GM12878 (cell line): ENCODE measurements around the gene SLC38A1. TPM values are rescaled to one million over a fixed set of nuclear protein-coding genes. Genes with fewer than 3 reads are reported as not detected.

ENCODE experiments used
- ATAC-seq: fragments of 200-7000 bp; cut with Tn5 transposase; 3 replicates; pipeline ENCODE4 v1.9.1; 2020; ENCODE audit warnings: mild to moderate bottlenecking, moderate library complexity
- BruUV-seq: library from RNA; stranded (reverse); fragments of 400-500 nt; replicated peaks from 2 replicates; lab custom pipeline; 2021; lab: Mats Ljungman, UMichigan
- CTCF ChIA-PET: fragments of 300-600 bp; sonication (Branson Sonifier 250); formaldehyde crosslinking; extraction: SDS; loops from one replicate; lab custom pipeline; 2021; ENCODE audit warnings: inconsistent platforms; lab: Yijun Ruan, JAX
- POLR2A ChIA-PET: fragments of 350-600 bp; formaldehyde crosslinking; extraction: SDS; loops from one replicate; lab custom pipeline; 2021; ENCODE audit warnings: inconsistent platforms; lab: Charles Lee
- RAD21 ChIA-PET: fragments of 300-600 bp; sonication (Branson Sonifier 250); formaldehyde crosslinking; loops from one replicate; lab custom pipeline; 2023; ENCODE audit warnings: antibody characterized with exemption; ENCODE audit not compliant: unreplicated experiment; lab: Charles Lee
- SMC1A ChIA-PET: fragments of 300-600 bp; sonication (Branson Sonifier 250); formaldehyde crosslinking; loops from one replicate; lab custom pipeline; 2023; ENCODE audit not compliant: unreplicated experiment, uncharacterized antibody; lab: Charles Lee
- DNase-seq: peaks from one replicate; pipeline ENCODE4 v3.0.0-alpha.2; 2011; ENCODE audit warnings: low read depth, low spot score
- FAIRE-seq: peaks from 3 replicates; lab custom pipeline; 2011; peaks lifted over from hg19 to GRCh38; lab: Jason Lieb, UNC
- H2AFZ ChIP-seq: 2 replicates; pipeline ENCODE4 v1.6.0; 2011; ENCODE audit warnings: low read depth, low read length, control low read depth; ENCODE audit not compliant: control insufficient read depth
- H3K27ac ChIP-seq: 2 replicates; pipeline ENCODE4 v1.5.1; 2011; ENCODE audit warnings: control low read depth; ENCODE audit not compliant: control insufficient read depth, insufficient read depth
- H3K27me3 ChIP-seq, 2 experiments: replicated peaks in 1 of 2; 2 replicates each; pipeline versions ENCODE4 v1.6.0 to v1.6.1; 2011; ENCODE audit warnings: low read length in 1 of 2; ENCODE audit not compliant: control insufficient read depth in 2 of 2, insufficient read depth in 2 of 2
- H3K36me3 ChIP-seq, 2 experiments: 2 replicates each; pipeline ENCODE4 v1.5.1; 2011; ENCODE audit warnings: low read length in 1 of 2; ENCODE audit not compliant: control insufficient read depth in 2 of 2, insufficient read depth in 2 of 2
- H3K4me1 ChIP-seq: 2 replicates; pipeline ENCODE4 v1.6.1; 2011; ENCODE audit warnings: mild to moderate bottlenecking, low read length, moderate library complexity, mixed read lengths; ENCODE audit not compliant: control insufficient read depth, insufficient read depth
- H3K4me2 ChIP-seq: 2 replicates; pipeline ENCODE4 v1.6.0; 2011; ENCODE audit warnings: control low read depth; ENCODE audit not compliant: control insufficient read depth, insufficient read depth
- H3K4me3 ChIP-seq: fragments of 200-600 bp; sonication (generic); 2 replicates; pipeline ENCODE4 v1.5.1; 2016
- H3K79me2 ChIP-seq: 2 replicates; pipeline ENCODE4 v1.6.0; 2011; ENCODE audit warnings: low read length; ENCODE audit not compliant: control insufficient read depth, insufficient read depth
- H3K9ac ChIP-seq: 2 replicates; pipeline ENCODE4 v1.8.0; 2011; ENCODE audit warnings: low read length, control low read depth, mixed read lengths; ENCODE audit not compliant: control insufficient read depth, insufficient read depth
- H3K9me3 ChIP-seq: replicated peaks from 3 replicates; pipeline ENCODE4 v1.5.1; 2011; ENCODE audit warnings: mild to moderate bottlenecking, low read length; ENCODE audit not compliant: control insufficient read depth, insufficient read depth
- H4K20me1 ChIP-seq: 2 replicates; pipeline ENCODE4 v1.6.0; 2011; ENCODE audit not compliant: control insufficient read depth, insufficient read depth
- CBX3 ChIP-seq: fragments of 200-600 bp; sonication (generic); IDR thresholded peaks from 2 replicates; pipeline ENCODE4 v1.6.1; 2016; ENCODE audit warnings: low read depth, borderline replicate concordance
- ESRRA ChIP-seq: IDR thresholded peaks from 2 replicates; pipeline ENCODE4 v1.6.1; 2012; ENCODE audit warnings: mild to moderate bottlenecking, low read length, improper control_type of control experiment
- ETV6 ChIP-seq, 2 experiments: fragments of 450-650 bp in 1 of 2; IDR thresholded peaks in 1 of 2; conservative IDR thresholded peaks in 1 of 2; 2 replicates each; pipeline ENCODE4 v1.6.1; 2014; ENCODE audit warnings: antibody characterized with exemption in 1 of 2, borderline replicate concordance in 1 of 2, low read depth in 1 of 2, mild to moderate bottlenecking in 1 of 2, moderate library complexity in 1 of 2
- HDAC6 ChIP-seq: fragments of 200-600 bp; sonication (generic); IDR thresholded peaks from one replicate; pipeline ENCODE4 v1.8.0; 2017; ENCODE audit warnings: antibody characterized with exemption; ENCODE audit not compliant: unreplicated experiment
- HDGF ChIP-seq: fragments of 450-650 bp; IDR thresholded peaks from 2 replicates; pipeline ENCODE4 v1.6.1; 2016; ENCODE audit warnings: antibody characterized with exemption
- KDM1A ChIP-seq: fragments of 200-600 bp; sonication (generic); IDR thresholded peaks from 2 replicates; pipeline ENCODE4 v1.6.1; 2016; ENCODE audit warnings: borderline replicate concordance
- MTA3 ChIP-seq: IDR thresholded peaks from 2 replicates; pipeline ENCODE4 v1.6.1; 2012; ENCODE audit warnings: low read length, inconsistent platforms, borderline replicate concordance
- POLR2AphosphoS5 ChIP-seq: IDR thresholded peaks from 2 replicates; pipeline ENCODE4 v1.6.1; 2011; ENCODE audit warnings: mild to moderate bottlenecking, low read length, inconsistent platforms
- RCOR1 ChIP-seq: conservative IDR thresholded peaks from 2 replicates; pipeline ENCODE4 v1.6.1; 2012; ENCODE audit warnings: low read depth, low read length, improper control_type of control experiment
- SMAD1 ChIP-seq: fragments of 450-650 bp; IDR thresholded peaks from 2 replicates; pipeline ENCODE4 v1.6.1; 2018; ENCODE audit warnings: mild to moderate bottlenecking, low read depth; ENCODE audit not compliant: partially characterized antibody
- SMAD5 ChIP-seq: IDR thresholded peaks from 2 replicates; pipeline ENCODE4 v1.6.1; 2016; ENCODE audit warnings: antibody characterized with exemption, low read depth
- TBL1XR1 ChIP-seq: IDR thresholded peaks from 2 replicates; pipeline ENCODE4 v1.6.1; 2012; ENCODE audit warnings: low read depth, low read length, improper control_type of control experiment
- ZNF24 ChIP-seq: fragments of 450-650 bp; IDR thresholded peaks from 2 replicates; pipeline ENCODE4 v1.6.1; 2017; ENCODE audit warnings: antibody characterized with exemption, mild to moderate bottlenecking
- WGBS: methylation state at CpG from one replicate; pipeline ENCODE4 v1.1.6; 2016; ENCODE audit warnings: low lambda C conversion rate; ENCODE audit not compliant: insufficient replicate concordance, insufficient coverage; ENCODE audit errors: missing lambda C conversion rate; 5-methylcytosine and 5-hydroxymethylcytosine counted together
- in situ Hi-C: fragments of 300-500 bp; cut with MboI; formaldehyde crosslinking; loops from 9 replicates; pipeline ENCODE4 v1.14.3; 2018; ENCODE audit warnings: mixed read lengths
- intact Hi-C: fragments of 100-400 bp; cut with micrococcal nuclease; formaldehyde crosslinking; loops from one replicate; pipeline ENCODE4 v1.14.2; 2022; ENCODE audit not compliant: unreplicated experiment
- polyA plus RNA-seq, 11 experiments: library from polyadenylated mRNA; depleted of rRNA in 4 of 11; unstranded in 6 of 11; stranded (reverse) in 5 of 11; fragments of >200 nt; fragmentation: Nextera tagmentation in 4 of 11; fragmentation: Illumina TruSeq in 1 of 11; extraction: Ambion mirVana in 4 of 11; extraction: Trizol in 1 of 11; gene quantifications; 1 replicate in 1 of 11; 2 replicates in 10 of 11; pipeline versions ENCODE4 v1.2.1 to v1.2.3, GENCODE V29; 2011 to 2016; ENCODE audit warnings: inconsistent platforms in 2 of 11, missing spikeins in 2 of 11, low read depth in 1 of 11
- total RNA-seq, 4 experiments: library from RNA; depleted of rRNA in 3 of 4; stranded (reverse); fragments of >200 nt in 3 of 4; fragmentation: Illumina TruSeq in 1 of 4; extraction: Trizol in 1 of 4; gene quantifications; 2 replicates each; pipeline versions ENCODE4 v1.2.1 to v1.2.3, GENCODE V29; 2013 to 2021
- TF ChIP-seq, protein P1 (sequence below): fragments of 450-650 bp; IDR thresholded peaks from 2 replicates; pipeline ENCODE4 v1.6.1; 2017; ENCODE audit warnings: mild to moderate bottlenecking, moderate library complexity
- TF ChIP-seq, protein P2 (sequence below): IDR thresholded peaks from 2 replicates; pipeline ENCODE4 v1.6.1; 2011; ENCODE audit warnings: borderline replicate concordance, low read depth, mild to moderate bottlenecking, moderate library complexity, mixed read lengths, low read length; ENCODE audit not compliant: insufficient read depth; ENCODE audit errors: extremely low read length

The SLC38A1 gene
- total and polyA plus RNA-seq, 10 of the 15 experiments (the other 5 are each of a cell fraction or from before 2014, with no cell fraction given), result 38.1 to 191 (median 144) TPM

DNA sequence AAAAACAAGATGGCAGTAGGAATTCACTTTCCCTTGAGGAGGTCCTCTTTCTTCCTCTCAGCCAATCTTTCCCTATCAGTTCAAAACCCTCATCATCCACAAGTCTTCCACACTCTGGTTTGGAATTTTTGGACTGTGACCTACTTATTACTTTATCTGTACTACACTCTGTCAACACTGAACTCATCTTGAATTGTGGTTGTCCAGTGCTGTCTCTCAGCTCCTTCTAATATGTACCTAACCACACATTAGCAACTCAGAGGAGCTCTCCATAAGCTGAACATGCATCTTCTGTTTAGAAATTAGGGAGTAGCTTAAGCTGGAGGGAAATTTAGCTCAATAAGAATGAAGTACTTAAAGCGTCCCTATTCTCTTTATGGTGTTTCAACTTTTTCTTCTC lies 34.8 kb downstream of the SLC38A1 start (continued):
- no peak for TF ChIP-seq SMAD5

DNA sequence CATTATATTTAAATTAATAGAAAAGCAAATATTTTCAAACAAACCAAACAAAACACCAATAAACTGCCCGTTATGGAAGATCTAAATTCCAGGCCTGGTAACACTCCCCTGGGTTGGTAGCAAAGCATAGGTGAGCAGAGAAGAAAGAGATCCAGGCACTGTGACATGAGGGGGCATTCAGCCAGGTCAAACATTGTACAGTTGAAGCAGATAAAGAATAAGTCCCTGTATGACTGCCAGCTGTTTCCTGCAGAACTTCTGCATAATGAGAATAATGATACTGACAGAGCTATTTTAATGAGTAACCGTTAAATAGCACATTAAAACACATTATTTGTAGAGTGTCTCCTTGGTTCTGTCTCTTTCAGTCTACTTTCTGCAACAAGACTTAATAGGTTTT lies 35.4 kb downstream of the SLC38A1 start:
- intact Hi-C loops, result no loop called here
- no peak overlapping the region for H2AFZ ChIP-seq
- H3K9me3 ChIP-seq, result no peaks in the 10 kb centered on the region
- H3K4me2 ChIP-seq, result no peak overlapping the region
- CTCF ChIA-PET, result interaction anchor here (1.0 to 1.4 kb wide), 4 partner anchors 8 to 109 kb away, joined by 3 to 4 read pairs (median 3); no protein-coding TSS in a partner anchor
- peaks cover 49% of the 10 kb centered on the region for H3K79me2 ChIP-seq
- H3K4me3 ChIP-seq, result no peak overlapping the region
- FAIRE-seq (peak; percentile 75), DNase-seq (no peak), ATAC-seq (peak; percentile 36; the same call in 2 of the 3 replicates)
- POLR2A ChIA-PET, result interaction anchor here (0.9 to 1.9 kb wide), 5 partner anchors 9 to 36 kb away, joined by 3 to 6 read pairs (median 4); partner anchors contain the start of gene SLC38A1
- in situ Hi-C loops, result no loop called here
- H3K4me1 ChIP-seq, result no peaks in the 10 kb centered on the region
- no peak for TF ChIP-seq HDAC6
- no peak for TF ChIP-seq KDM1A
- no peak for TF ChIP-seq ETV6 (conservative IDR thresholded peaks at IDR 0.05 in 1 of 2, IDR thresholded peaks at IDR 0.05 in 1 of 2; ENCODE audit: borderline replicate concordance in 1 of 2, low read depth in 1 of 2)
- TF ChIP-seq HDGF, result no peak
- TF ChIP-seq ZNF24, result no peak
- TF ChIP-seq, protein P1, sequence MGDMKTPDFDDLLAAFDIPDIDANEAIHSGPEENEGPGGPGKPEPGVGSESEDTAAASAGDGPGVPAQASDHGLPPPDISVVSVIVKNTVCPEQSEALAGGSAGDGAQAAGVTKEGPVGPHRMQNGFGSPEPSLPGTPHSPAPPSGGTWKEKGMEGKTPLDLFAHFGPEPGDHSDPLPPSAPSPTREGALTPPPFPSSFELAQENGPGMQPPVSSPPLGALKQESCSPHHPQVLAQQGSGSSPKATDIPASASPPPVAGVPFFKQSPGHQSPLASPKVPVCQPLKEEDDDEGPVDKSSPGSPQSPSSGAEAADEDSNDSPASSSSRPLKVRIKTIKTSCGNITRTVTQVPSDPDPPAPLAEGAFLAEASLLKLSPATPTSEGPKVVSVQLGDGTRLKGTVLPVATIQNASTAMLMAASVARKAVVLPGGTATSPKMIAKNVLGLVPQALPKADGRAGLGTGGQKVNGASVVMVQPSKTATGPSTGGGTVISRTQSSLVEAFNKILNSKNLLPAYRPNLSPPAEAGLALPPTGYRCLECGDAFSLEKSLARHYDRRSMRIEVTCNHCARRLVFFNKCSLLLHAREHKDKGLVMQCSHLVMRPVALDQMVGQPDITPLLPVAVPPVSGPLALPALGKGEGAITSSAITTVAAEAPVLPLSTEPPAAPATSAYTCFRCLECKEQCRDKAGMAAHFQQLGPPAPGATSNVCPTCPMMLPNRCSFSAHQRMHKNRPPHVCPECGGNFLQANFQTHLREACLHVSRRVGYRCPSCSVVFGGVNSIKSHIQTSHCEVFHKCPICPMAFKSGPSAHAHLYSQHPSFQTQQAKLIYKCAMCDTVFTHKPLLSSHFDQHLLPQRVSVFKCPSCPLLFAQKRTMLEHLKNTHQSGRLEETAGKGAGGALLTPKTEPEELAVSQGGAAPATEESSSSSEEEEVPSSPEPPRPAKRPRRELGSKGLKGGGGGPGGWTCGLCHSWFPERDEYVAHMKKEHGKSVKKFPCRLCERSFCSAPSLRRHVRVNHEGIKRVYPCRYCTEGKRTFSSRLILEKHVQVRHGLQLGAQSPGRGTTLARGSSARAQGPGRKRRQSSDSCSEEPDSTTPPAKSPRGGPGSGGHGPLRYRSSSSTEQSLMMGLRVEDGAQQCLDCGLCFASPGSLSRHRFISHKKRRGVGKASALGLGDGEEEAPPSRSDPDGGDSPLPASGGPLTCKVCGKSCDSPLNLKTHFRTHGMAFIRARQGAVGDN, result no peak
- no peak for TF ChIP-seq POLR2AphosphoS5
- TF ChIP-seq ESRRA, result no peak
- TF ChIP-seq TBL1XR1, result no peak
- TF ChIP-seq, protein P2, sequence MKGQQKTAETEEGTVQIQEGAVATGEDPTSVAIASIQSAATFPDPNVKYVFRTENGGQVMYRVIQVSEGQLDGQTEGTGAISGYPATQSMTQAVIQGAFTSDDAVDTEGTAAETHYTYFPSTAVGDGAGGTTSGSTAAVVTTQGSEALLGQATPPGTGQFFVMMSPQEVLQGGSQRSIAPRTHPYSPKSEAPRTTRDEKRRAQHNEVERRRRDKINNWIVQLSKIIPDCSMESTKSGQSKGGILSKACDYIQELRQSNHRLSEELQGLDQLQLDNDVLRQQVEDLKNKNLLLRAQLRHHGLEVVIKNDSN, result no peak
- TF ChIP-seq CBX3, result no peak
- TF ChIP-seq RCOR1, result no peak
- TF ChIP-seq SMAD1, result no peak
- no peak for TF ChIP-seq MTA3
- H3K27ac ChIP-seq, result no peak overlapping the region
- H3K27me3 ChIP-seq, result no peaks in the 10 kb centered on the region
- H4K20me1 ChIP-seq, result peaks cover 4% of the 10 kb centered on the region; the same call in 1 of the 2 replicates
- WGBS, result 55% methylated on average over 2 of the region's 2 CpGs
- SMC1A ChIA-PET, result interaction anchor here (1.1 to 3.1 kb wide), 6 partner anchors 8 to 84 kb away, joined by 3 to 12 read pairs (median 4); no protein-coding TSS in a partner anchor
- H3K9ac ChIP-seq, result no peak overlapping the region
- RAD21 ChIA-PET, result interaction anchor here (0.8 to 1.4 kb wide), 3 partner anchors 16 to 29 kb away, joined by 3 to 4 read pairs (median 3); no protein-coding TSS in a partner anchor
- no TSS peak for BruUV-seq
- H3K36me3 ChIP-seq, result peaks cover 4 to 47% of the 10 kb centered on the region in 2 experiments
